HTR-8/SVneo (cell line): ENCODE results near the gene RBFOX1.

Experiments used
- DNase-seq: peaks from one replicate; pipeline ENCODE4 v3.0.0; 2011; ENCODE audit warnings: low spot score, mixed read lengths; ENCODE audit not compliant: insufficient read length
- FAIRE-seq: peaks from 2 replicates; lab custom pipeline; 2011; peaks lifted over from hg19 to GRCh38; lab: Jason Lieb, UNC

RBFOX1 gene

GRCh38 chr16:7629571-7629970 lies 296.9 kb downstream of the RBFOX1 start:
- DNase-seq = no peak
- FAIRE-seq = no peak

GRCh38 chr16:7637446-7637845 lies 304.8 kb downstream of the RBFOX1 start:
- FAIRE-seq (no peak), DNase-seq (no peak)

- FAIRE-seq = no peak
- DNase-seq = no peak
These were observed 305.7 kb downstream of the RBFOX1 start for GRCh38 chr16:7638306-7638705.

GRCh38 chr16:7640334-7640733 lies 307.7 kb downstream of the RBFOX1 start:
- no peak for DNase-seq
- no peak for FAIRE-seq

GRCh38 chr16:7644176-7644575 lies 311.5 kb downstream of the RBFOX1 start:
- DNase-seq = no peak
- no peak for FAIRE-seq

GRCh38 chr16:7644811-7645210 lies 312.2 kb downstream of the RBFOX1 start:
- no peak for FAIRE-seq
- DNase-seq = no peak

GRCh38 chr16:7646821-7647500 lies 314.3 kb downstream of the RBFOX1 start:
- no peak for DNase-seq
- no peak for FAIRE-seq

GRCh38 chr16:7650431-7650830 lies 317.8 kb downstream of the RBFOX1 start:
- FAIRE-seq (no peak), DNase-seq (no peak)

GRCh38 chr16:7651803-7652570 lies 319.3 kb downstream of the RBFOX1 start:
- FAIRE-seq (no peak), DNase-seq (no peak)

GRCh38 chr16:7653746-7654461 lies 321.3 kb downstream of the RBFOX1 start:
- DNase-seq (no peak), FAIRE-seq (no peak)

- no peak for FAIRE-seq
- no peak for DNase-seq
These were observed 343.0 kb downstream of the RBFOX1 start for GRCh38 chr16:7675628-7676027.

- DNase-seq (no peak), FAIRE-seq (no peak)
These were observed 347.7 kb downstream of the RBFOX1 start for GRCh38 chr16:7680296-7680695.

- DNase-seq (no peak), FAIRE-seq (no peak)
These were observed 356.2 kb downstream of the RBFOX1 start for GRCh38 chr16:7688811-7689210.

- no peak for DNase-seq
- no peak for FAIRE-seq
These were observed 356.6 kb downstream of the RBFOX1 start for GRCh38 chr16:7689234-7689633.

GRCh38 chr16:7691533-7691932 lies 358.9 kb downstream of the RBFOX1 start:
- FAIRE-seq = no peak

GRCh38 chr16:7703672-7704071 lies 371.0 kb downstream of the RBFOX1 start:
- DNase-seq (no peak), FAIRE-seq (no peak)

More at GRCh38 chr16:7691533-7691932, 358.9 kb downstream of the RBFOX1 start:
- no peak for DNase-seq

- no peak for DNase-seq
- FAIRE-seq = no peak
These were observed 373.2 kb downstream of the RBFOX1 start for GRCh38 chr16:7705885-7706284.

- no peak for DNase-seq
- FAIRE-seq = no peak
These were observed 376.5 kb downstream of the RBFOX1 start for GRCh38 chr16:7709186-7709585.

GRCh38 chr16:7713244-7713643 lies 380.6 kb downstream of the RBFOX1 start:
- FAIRE-seq (no peak), DNase-seq (no peak)

GRCh38 chr16:7714775-7715174 lies 382.1 kb downstream of the RBFOX1 start:
- FAIRE-seq (no peak), DNase-seq (no peak)
